ENCODE results near the gene ITPR1.

DNA sequence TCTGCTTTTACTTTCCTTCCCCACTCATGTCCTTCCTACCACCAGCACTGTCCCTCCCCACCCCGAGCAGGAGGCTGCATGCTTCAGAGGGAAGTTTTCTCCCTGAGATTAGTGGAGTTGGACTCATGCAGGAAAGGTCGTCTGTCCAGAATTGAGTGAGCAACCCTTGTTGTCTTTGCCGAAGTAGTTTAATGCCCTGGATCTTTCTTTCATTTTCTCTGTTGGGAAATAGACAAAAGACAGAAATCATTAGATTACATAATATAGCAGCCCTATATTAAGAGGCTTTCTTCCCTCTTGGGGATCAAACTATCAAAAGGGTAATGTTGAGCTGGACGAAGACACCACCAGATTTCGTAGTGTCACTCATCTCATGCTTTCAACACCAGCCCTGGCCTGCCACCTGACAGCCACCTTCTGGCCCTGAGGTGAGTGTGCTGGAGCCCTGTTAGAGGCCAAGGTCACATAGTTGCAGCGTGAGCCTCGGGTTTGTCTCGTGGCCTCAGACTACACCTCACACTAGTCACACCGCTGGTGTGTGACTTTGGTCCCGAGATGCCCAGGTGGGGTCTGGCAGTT, 231.0 kb downstream of the ITPR1 start:
- no peak for TF ChIP-seq EZH2 (IDR thresholded peaks at IDR 0.05; ENCODE audit: borderline replicate concordance, insufficient read depth, low read length, poor library complexity, severe bottlenecking)
- TF ChIP-seq TAF1 (IDR thresholded peaks at IDR 0.05; ENCODE audit: low read depth) = no peak

Data from neural cell (in vitro differentiated cells).